CD4-positive, alpha-beta T cell (primary cell): ENCODE data around the gene CXCL12. TPM values are rescaled to one million over a fixed set of nuclear protein-coding genes. Genes with fewer than 3 reads are reported as not detected.

Source experiments
- ATAC-seq: fragments of 200-7000 bp; cut with Tn5 transposase; one replicate; pipeline ENCODE4 v1.10.0; 2022; ENCODE audit warnings: mild to moderate bottlenecking; ENCODE audit not compliant: poor library complexity
- CTCF ChIA-PET: fragments of 350-600 bp; sonication (Branson Sonifier 250); formaldehyde crosslinking; loops from one replicate; lab custom pipeline; 2021; ENCODE audit warnings: antibody characterized with exemption, inconsistent platforms; lab: Charles Lee
- POLR2A ChIA-PET: fragments of 350-600 bp; sonication (Branson Sonifier 250); formaldehyde crosslinking; loops from one replicate; lab custom pipeline; 2021; ENCODE audit warnings: antibody characterized with exemption, inconsistent platforms; lab: Charles Lee
- DNase-seq, 14 experiments: peaks; one replicate each; pipeline ENCODE4 v3.0.0-alpha.2; 2013 to 2020; ENCODE audit warnings: mixed read lengths in 2 of 14
- H3K27ac ChIP-seq, 2 donors: one replicate each; pipeline versions ENCODE4 v1.5.1 to v1.7.0; 2013; ENCODE audit warnings: low read length in 2 of 2, low read depth in 1 of 2, mild to moderate bottlenecking in 1 of 2
- H3K27me3 ChIP-seq, 2 experiments: 1 replicate in 1 of 2; 2 replicates in 1 of 2; pipeline versions ENCODE4 v1.6.1 to v1.7.0; 2013; ENCODE audit warnings: low read length in 2 of 2, control low read depth in 1 of 2, mild to moderate bottlenecking in 1 of 2, moderate library complexity in 1 of 2; ENCODE audit not compliant: insufficient read depth in 2 of 2, control insufficient read depth in 1 of 2
- H3K36me3 ChIP-seq: one replicate; pipeline ENCODE4 v1.6.1; 2013; ENCODE audit warnings: low read length, control low read depth; ENCODE audit not compliant: insufficient read depth
- H3K4me1 ChIP-seq: one replicate; pipeline ENCODE4 v1.6.1; 2013; ENCODE audit warnings: low read length, control low read depth; ENCODE audit not compliant: insufficient read depth
- H3K4me3 ChIP-seq: one replicate; pipeline ENCODE4 v1.5.1; 2013; ENCODE audit warnings: mild to moderate bottlenecking, low read length, moderate library complexity
- H3K9me3 ChIP-seq, 2 experiments: 1 replicate in 1 of 2; 2 replicates in 1 of 2; pipeline versions ENCODE4 v1.6.1 to v1.7.0; 2013; ENCODE audit warnings: low read length in 2 of 2, mild to moderate bottlenecking in 2 of 2, control low read depth in 1 of 2, moderate library complexity in 1 of 2; ENCODE audit not compliant: control insufficient read depth in 1 of 2, insufficient read depth in 1 of 2
- H3K27ac Mint-ChIP-seq: one replicate; pipeline ENCODE4 v1.8.0; 2020; ENCODE audit warnings: mixed read lengths
- H3K27me3 Mint-ChIP-seq: one replicate; pipeline ENCODE4 v1.8.0; 2021; ENCODE audit warnings: mixed read lengths
- H3K36me3 Mint-ChIP-seq: one replicate; pipeline ENCODE4 v1.8.0; 2021; ENCODE audit warnings: low read depth, mixed read lengths
- H3K4me1 Mint-ChIP-seq: one replicate; pipeline ENCODE4 v1.8.0; 2021; ENCODE audit warnings: low read depth, mixed read lengths
- H3K4me3 Mint-ChIP-seq: one replicate; pipeline ENCODE4 v1.8.0; 2020; ENCODE audit warnings: mild to moderate bottlenecking, mixed read lengths
- H3K9me3 Mint-ChIP-seq: one replicate; pipeline ENCODE4 v1.8.0; 2020; ENCODE audit warnings: mixed read lengths
- CTCF ChIP-seq: fragments of 200-600 bp; IDR thresholded peaks from one replicate; pipeline ENCODE4 v1.8.0; 2022; ENCODE audit warnings: antibody characterized with exemption, mild to moderate bottlenecking
- intact Hi-C, 2 experiments: fragments of 100-400 bp; cut with DNase I in 1 of 2; cut with micrococcal nuclease in 1 of 2; formaldehyde crosslinking; loops; one replicate each; pipeline versions ENCODE4 v1.15.1 to v1.9.0; 2023 to 2025; cut with DNase I, micrococcal nuclease
- total RNA-seq, 174 experiments: library from RNA in 2 of 174; stranded (reverse) in 2 of 174; gene quantifications; one replicate each; pipeline ENCODE4 v1.2.3 and lab custom pipeline; 2021 to 2026

The CXCL12 gene
- total RNA-seq, 2 experiments from 2014 or later = not detected

GRCh38 chr10:44341886-44342285 is 43.0 kb downstream of the CXCL12 start:
- Histone ChIP-seq H3K36me3 (no peaks in the 10 kb centered on the region), H3K4me1 (no peaks in the 10 kb centered on the region), H3K4me3 (no peak overlapping the region), H3K27me3 (no peaks in the 10 kb centered on the region), H3K27ac (no peak overlapping the region), H3K9me3 (no peaks in the 10 kb centered on the region)
- no peak overlapping the region for H3K4me3 Mint-ChIP-seq
- no peaks in the 10 kb centered on the region for H3K27me3 Mint-ChIP-seq
- no peak for TF ChIP-seq CTCF
- no peak overlapping the region for H3K27ac Mint-ChIP-seq
- DNase-seq (no peak), ATAC-seq (no peak)
- no peaks in the 10 kb centered on the region for H3K9me3 Mint-ChIP-seq
- H3K4me1 Mint-ChIP-seq = no peaks in the 10 kb centered on the region
- POLR2A ChIA-PET = no interaction called here
- CTCF ChIA-PET = no interaction called here
- intact Hi-C loops = no loop called here
- no peaks in the 10 kb centered on the region for H3K36me3 Mint-ChIP-seq

GRCh38 chr10:44340557-44340956 is 44.3 kb downstream of the CXCL12 start:
- Mint-ChIP-seq H3K4me3 (no peak overlapping the region), H3K27ac (no peak overlapping the region), H3K4me1 (no peaks in the 10 kb centered on the region), H3K36me3 (no peaks in the 10 kb centered on the region), H3K9me3 (no peaks in the 10 kb centered on the region), H3K27me3 (no peaks in the 10 kb centered on the region)
- ChIA-PET POLR2A (no interaction called here), CTCF (no interaction called here)
- no peaks in the 10 kb centered on the region for H3K27me3 ChIP-seq
- H3K9me3 ChIP-seq = no peaks in the 10 kb centered on the region
- no peaks in the 10 kb centered on the region for H3K4me1 ChIP-seq
- intact Hi-C loops = no loop called here
- no peaks in the 10 kb centered on the region for H3K36me3 ChIP-seq
- no peak overlapping the region for H3K4me3 ChIP-seq
- no peak for DNase-seq
- ATAC-seq = no peak
- TF ChIP-seq CTCF = no peak
- no peak overlapping the region for H3K27ac ChIP-seq

- no peaks in the 10 kb centered on the region for H3K27me3 Mint-ChIP-seq
- intact Hi-C loops = no loop called here
- no peak overlapping the region for H3K27ac Mint-ChIP-seq
- TF ChIP-seq CTCF = no peak
- H3K36me3 Mint-ChIP-seq = no peaks in the 10 kb centered on the region
- H3K27me3 ChIP-seq = no peaks in the 10 kb centered on the region
- ATAC-seq (no peak), DNase-seq (no peak)
- H3K27ac ChIP-seq = no peak overlapping the region
- H3K4me3 ChIP-seq = no peak overlapping the region
- H3K36me3 ChIP-seq = no peaks in the 10 kb centered on the region
- H3K4me1 ChIP-seq = no peaks in the 10 kb centered on the region
- CTCF ChIA-PET = no interaction called here
- POLR2A ChIA-PET = no interaction called here
- no peaks in the 10 kb centered on the region for H3K4me1 Mint-ChIP-seq
- no peak overlapping the region for H3K4me3 Mint-ChIP-seq
- H3K9me3 ChIP-seq = no peaks in the 10 kb centered on the region
- no peaks in the 10 kb centered on the region for H3K9me3 Mint-ChIP-seq
Measured at GRCh38 chr10:44339218-44339617, 45.7 kb downstream of the CXCL12 start.
